NCI-H69 (cell line): ENCODE measurements around the gene ADAT2.

Source experiments
- DNase-seq: peaks from one replicate; lab custom pipeline; 2025; lab: John Stamatoyannopoulos, UW

ADAT2 gene

DNA sequence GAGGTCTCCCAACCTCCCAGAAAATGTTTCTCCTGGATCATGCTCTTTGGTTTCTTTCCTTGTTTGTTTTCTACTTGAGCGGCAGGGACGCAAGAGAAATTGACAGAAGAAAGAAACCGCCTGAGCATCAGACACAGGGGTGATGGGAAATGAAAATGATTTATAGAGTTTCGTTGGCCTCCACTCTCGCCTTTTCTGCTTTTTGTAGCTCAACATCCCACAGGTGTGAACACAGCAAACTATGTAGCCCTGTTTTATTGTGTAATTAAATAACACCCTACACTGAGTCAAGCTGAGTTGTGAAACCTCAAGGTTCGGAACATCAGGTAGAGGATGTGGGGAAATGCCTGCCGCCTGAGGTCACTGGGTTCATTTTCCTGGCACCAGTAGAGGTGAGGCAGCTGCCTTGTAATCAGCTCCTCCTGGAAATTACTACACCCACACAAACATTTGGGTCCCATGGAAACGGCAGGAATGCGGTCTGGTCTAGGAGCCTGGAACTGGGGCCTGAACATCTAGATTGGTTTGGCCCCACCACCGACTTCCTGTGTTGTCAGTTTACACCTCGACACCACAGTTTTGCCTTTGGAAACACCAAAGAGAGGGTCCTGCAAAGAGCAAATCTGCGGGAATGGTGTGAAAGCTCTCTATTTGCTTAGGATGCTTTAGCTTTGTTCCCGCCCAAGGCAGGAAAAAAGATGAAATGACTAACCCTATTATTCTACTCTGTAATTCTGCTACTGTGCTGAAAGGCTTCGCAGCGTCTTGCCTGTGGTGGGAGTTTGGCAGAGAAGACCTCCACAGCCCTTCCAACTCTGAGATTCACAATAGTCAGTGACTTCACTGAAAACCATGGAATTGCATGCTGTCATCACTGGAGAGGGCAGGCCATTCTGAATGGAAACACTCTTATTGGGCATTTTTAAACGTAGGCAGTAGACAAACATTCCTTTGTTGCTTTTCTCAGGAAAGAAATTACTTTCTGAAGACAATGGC lies 53.0 kb downstream of the ADAT2 start:
- DNase-seq, result peak; percentile 74

DNA sequence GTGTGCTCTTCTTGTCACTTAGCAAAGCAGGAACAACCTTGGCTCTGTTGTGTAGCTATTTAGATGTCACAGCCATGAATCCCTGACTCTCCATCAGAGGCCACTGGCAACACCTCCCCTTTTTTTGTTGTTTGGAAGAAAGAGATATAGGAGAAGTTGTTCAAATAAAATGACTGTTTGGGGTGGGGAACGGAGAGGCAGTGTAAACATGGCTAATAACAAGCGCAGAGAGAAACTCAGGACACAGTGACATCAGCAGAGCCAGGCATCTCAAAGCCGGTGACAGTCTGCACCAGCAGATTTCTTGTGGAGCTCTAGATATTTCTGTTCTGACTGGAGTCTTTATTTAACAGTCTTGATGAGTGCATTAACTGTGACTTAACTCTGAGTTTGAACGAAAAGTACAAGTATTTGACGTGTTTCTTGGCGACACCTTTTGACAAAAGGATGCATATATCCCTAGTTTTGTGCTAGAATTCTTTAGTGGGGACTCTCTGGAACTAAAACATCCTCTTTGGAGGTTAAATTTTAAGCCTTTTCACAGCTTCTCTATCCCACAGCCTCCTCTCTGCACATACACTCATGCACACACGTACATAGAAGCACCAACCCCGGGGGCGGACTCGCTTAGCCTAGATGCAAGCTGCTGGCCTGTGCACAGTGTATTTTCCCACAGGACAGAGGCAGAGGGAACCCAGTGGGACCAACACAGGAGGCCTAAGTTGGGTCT lies 53.8 kb downstream of the ADAT2 start:
- peak; percentile 56 for DNase-seq

DNA sequence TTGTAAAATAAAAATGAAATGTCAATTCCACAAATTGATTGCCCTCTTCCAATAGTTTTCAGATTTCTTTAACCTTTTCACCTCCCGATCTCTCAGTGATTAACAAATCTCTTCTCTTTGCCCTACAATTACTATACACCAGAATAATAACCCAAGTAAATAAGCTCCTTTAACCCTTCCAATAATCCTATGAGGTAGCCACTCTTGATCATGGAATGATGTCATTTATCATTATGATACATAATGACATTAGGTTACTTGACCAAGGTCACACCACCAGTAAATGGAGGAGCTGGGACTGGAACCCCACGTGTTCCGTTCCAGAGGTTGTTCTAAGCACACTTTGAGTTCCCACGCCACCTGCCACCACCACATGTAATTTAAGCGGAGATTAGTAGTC lies 54.8 kb downstream of the ADAT2 start:
- no peak for DNase-seq

DNA sequence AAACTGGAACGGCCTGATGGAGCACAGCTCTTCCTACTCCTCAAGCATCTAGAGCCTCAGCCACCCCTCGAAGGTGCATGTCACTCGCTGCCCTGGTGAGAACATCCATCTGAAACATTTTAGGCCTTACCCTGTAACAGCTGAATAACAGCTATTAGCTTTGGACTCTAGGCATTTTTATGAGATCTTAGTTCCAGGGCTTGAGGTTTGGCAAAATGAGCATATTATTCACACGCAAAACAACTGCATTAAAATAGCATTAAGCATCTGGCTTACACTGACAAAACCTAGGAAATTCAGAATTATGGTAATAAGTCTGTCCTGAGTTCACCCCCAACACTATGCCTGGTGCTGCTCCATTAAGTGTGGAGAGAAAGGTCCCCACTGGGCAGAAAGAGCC lies 56.1 kb downstream of the ADAT2 start:
- no peak for DNase-seq

DNA sequence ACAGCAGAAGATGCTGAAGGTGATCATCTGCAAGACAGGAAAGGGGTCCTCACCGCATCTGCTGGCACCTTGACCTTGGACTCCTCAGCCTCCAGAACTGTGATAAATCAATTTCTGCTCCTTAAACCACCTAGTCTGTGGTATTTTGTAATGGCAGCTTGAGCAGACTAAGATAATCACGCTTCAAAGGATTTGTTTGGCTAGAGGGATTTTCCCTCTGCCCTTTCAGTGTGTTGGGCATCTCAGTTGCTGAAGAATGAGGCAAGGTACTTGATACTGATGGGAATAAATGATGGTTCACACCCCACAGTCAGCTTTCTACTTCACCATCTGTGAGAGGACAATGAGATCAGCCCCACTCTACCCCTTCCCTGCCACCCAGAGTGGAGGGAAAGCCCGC lies 60.2 kb downstream of the ADAT2 start:
- DNase-seq, result no peak

DNA sequence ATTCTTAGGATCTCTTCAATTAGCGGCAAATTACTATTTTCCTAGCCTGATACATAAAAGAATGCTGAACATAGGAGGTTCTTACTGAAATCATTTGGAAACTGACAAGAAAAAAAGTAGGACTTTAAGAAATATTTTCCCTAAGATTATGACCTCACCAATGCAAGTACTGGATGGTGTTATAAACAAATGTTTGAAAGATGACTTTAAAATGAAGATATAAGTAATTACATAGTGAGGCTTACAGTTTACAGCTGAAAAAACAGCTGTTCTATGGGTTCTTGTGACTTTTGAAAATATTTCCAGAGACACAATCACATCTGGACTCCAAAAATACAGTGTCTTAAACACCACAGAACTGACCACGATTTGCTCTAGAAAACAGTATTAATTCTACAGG lies 64.9 kb downstream of the ADAT2 start:
- no peak for DNase-seq

DNA sequence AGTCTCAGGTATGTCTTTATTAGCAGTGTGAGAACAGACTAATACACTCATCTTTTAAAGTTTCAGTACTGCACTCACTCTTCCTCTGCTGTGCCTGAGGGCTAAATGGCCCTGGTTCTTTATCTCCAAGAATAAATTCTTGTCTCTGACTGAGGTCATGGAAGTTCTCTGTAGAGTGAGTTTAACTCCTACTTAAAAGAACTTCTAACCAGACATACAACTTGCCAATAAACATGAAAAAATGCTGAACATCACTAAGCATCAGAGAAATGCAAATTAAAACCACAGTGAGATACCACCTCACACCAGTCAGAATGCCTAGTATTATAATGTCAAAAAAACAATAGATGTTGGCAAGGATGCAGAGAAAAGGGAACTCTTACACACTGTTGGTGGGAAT lies 73.6 kb downstream of the ADAT2 start:
- no peak for DNase-seq

DNA sequence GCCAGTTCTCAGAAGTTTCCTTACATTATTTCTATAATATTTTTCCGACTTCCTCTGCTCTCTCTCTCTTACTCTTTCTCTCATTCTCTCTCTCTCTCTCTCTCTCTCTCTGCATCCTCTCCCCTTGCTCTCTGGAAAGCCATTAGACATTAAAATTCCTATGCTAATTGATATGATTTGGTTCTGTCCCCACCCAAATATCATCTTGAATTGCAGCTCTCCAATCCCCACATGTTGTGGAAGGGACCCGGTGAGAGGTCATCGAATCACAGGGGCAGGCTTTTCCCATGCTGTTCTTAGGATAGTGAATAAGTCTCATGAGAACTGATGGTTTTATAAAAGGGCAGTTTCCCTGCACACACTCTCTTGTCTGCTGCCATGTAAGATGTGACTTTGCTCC lies 74.1 kb downstream of the ADAT2 start:
- DNase-seq, result no peak

DNA sequence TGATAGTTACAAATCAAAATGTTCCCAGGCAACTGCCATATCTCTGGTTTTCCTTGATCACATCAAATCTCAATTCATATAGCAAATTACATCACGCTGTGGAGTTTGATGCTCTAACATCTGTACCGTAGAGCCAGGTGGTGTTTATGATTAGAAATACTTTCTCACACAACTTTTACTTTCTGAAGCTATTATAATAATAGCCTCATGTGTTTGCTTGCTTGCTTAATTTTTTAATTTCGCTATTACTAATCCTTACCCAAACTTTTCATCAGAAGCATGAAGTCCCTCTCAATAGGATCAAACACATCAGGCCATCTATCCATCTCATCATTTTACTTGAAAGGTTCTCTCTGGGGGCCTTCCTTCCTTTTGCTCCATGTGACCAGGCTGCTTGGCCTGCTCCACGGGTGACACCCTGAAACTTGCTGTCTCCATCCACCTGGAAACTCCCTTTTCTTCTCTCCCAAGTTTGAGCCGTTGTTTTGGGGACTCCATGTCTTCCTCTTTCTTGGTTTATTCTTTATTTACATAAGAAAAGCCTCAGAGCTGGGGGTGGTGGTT lies 75.4 kb downstream of the ADAT2 start:
- no peak for DNase-seq

DNA sequence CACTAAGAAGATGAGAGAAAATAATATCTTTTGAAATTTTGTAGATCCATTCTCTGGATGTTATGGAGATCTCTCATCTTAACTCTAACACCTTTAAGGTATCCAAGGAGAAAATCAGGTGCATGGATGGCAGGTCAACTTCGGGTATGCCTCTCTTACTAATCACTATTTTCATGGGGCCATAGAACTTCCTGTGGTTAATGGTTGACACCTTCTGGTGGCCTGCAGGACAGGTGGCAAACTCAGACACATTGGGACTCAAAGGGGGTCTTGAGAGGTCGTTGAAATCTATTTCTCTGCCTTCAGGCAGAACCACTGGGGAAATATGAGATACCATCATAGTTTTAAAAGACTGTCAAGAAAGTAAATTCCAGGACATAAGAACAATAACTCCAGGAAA lies 76.5 kb downstream of the ADAT2 start:
- DNase-seq, result no peak
